Neural progenitor cell (in vitro differentiated cells): Measurements from ENCODE around the gene CD58. TPM values are rescaled to one million over a fixed set of nuclear protein-coding genes. Genes with fewer than 3 reads are reported as not detected.

Source experiments
- DNase-seq: peaks from one replicate; pipeline ENCODE4 v3.0.0-alpha.2; 2016; ENCODE audit warnings: low spot score
- H2AFZ ChIP-seq: fragments of 200-600 bp; sonication (generic); replicated peaks from 2 replicates; pipeline ENCODE4 v1.6.1; 2016; ENCODE audit warnings: antibody characterized with exemption
- H3F3A ChIP-seq: fragments of 200-600 bp; sonication (generic); 2 replicates; pipeline ENCODE4 v1.6.1; 2016; ENCODE audit warnings: antibody characterized with exemption, low read depth
- H3K27ac ChIP-seq: fragments of 200-600 bp; sonication (generic); 2 replicates; pipeline ENCODE4 v1.5.1; 2016; ENCODE audit warnings: mild to moderate bottlenecking
- H3K27me3 ChIP-seq: fragments of 200-600 bp; sonication (generic); 2 replicates; pipeline ENCODE4 v1.6.1; 2016; ENCODE audit warnings: mild to moderate bottlenecking, moderate library complexity
- H3K36me3 ChIP-seq: fragments of 200-600 bp; sonication (generic); 2 replicates; pipeline ENCODE4 v1.5.1; 2016
- H3K4me1 ChIP-seq: fragments of 200-600 bp; sonication (generic); 2 replicates; pipeline ENCODE4 v1.6.1; 2016; ENCODE audit warnings: mixed run types
- H3K4me2 ChIP-seq: fragments of 200-600 bp; sonication (generic); 2 replicates; pipeline ENCODE4 v1.6.1; 2016
- H3K4me3 ChIP-seq: fragments of 200-600 bp; sonication (generic); 2 replicates; pipeline ENCODE4 v1.5.1; 2016
- H3K79me2 ChIP-seq: fragments of 200-600 bp; sonication (generic); 2 replicates; pipeline ENCODE4 v1.6.1; 2016; ENCODE audit warnings: low read depth
- H3K9ac ChIP-seq: fragments of 200-600 bp; sonication (generic); 2 replicates; pipeline ENCODE4 v1.6.1; 2016
- H3K9me3 ChIP-seq: fragments of 200-600 bp; sonication (generic); 2 replicates; pipeline ENCODE4 v1.5.1; 2016; ENCODE audit warnings: low read depth
- H4K20me1 ChIP-seq: fragments of 200-600 bp; sonication (generic); 2 replicates; pipeline ENCODE4 v1.6.1; 2016; ENCODE audit warnings: low read depth
- H3K27ac Mint-ChIP-seq: 3 replicates; pipeline ENCODE4 v1.8.0; 2021; ENCODE audit warnings: mixed read lengths
- H3K27me3 Mint-ChIP-seq: 2 replicates; pipeline ENCODE4 v1.8.0; 2022; ENCODE audit warnings: low read depth, mild to moderate bottlenecking, inconsistent platforms, moderate library complexity, mixed read lengths; ENCODE audit not compliant: insufficient read depth
- H3K36me3 Mint-ChIP-seq: 3 replicates; pipeline ENCODE4 v1.8.0; 2021; ENCODE audit warnings: mixed read lengths
- H3K4me1 Mint-ChIP-seq: 3 replicates; pipeline ENCODE4 v1.8.0; 2021; ENCODE audit warnings: mixed read lengths
- H3K4me3 Mint-ChIP-seq: 3 replicates; pipeline ENCODE4 v1.8.0; 2021; ENCODE audit warnings: mild to moderate bottlenecking, moderate library complexity, mixed read lengths
- H3K9me3 Mint-ChIP-seq: 3 replicates; pipeline ENCODE4 v1.8.0; 2020; ENCODE audit warnings: mixed read lengths
- CTCF ChIP-seq: fragments of 200-600 bp; sonication (generic); IDR thresholded peaks from 2 replicates; pipeline ENCODE4 v1.5.1; 2017; ENCODE audit warnings: antibody characterized with exemption, mild to moderate bottlenecking
- EZH2 ChIP-seq: fragments of 200-600 bp; sonication (generic); IDR thresholded peaks from 2 replicates; pipeline ENCODE4 v1.6.1; 2017; ENCODE audit warnings: antibody characterized with exemption, mild to moderate bottlenecking, moderate library complexity
- EZH2phosphoT487 ChIP-seq: fragments of 200-600 bp; sonication (generic); IDR thresholded peaks from 2 replicates; pipeline ENCODE4 v1.6.1; 2017; ENCODE audit warnings: antibody characterized with exemption
- total RNA-seq: library from RNA; depleted of rRNA; stranded (reverse); fragments of >200 nt; gene quantifications from 2 replicates; pipeline ENCODE4 v1.2.3, GENCODE V29; 2015; ENCODE audit warnings: low replicate concordance

Gene CD58
- total RNA-seq, 1 donor from 2014 or later, result 14.6 TPM

GRCh38 chr1:116559304-116559761 is 11.5 kb downstream of the CD58 start:
- no peaks in the 10 kb centered on the region for H3F3A ChIP-seq
- peaks cover 8% of the 10 kb centered on the region for H3K36me3 Mint-ChIP-seq
- no peaks in the 10 kb centered on the region for H3K9me3 ChIP-seq
- no peak overlapping the region for H3K27ac Mint-ChIP-seq
- peaks cover 8% of the 10 kb centered on the region for H3K27me3 Mint-ChIP-seq
- H4K20me1 ChIP-seq, result no peaks in the 10 kb centered on the region
- no peak overlapping the region for H3K4me3 ChIP-seq
- no peak overlapping the region for H3K4me3 Mint-ChIP-seq
- H3K79me2 ChIP-seq, result no peaks in the 10 kb centered on the region
- no peak overlapping the region for H2AFZ ChIP-seq
- H3K4me2 ChIP-seq, result no peak overlapping the region
- H3K9me3 Mint-ChIP-seq, result peaks cover 15% of the 10 kb centered on the region
- H3K27ac ChIP-seq, result no peak overlapping the region
- peaks cover 3% of the 10 kb centered on the region for H3K4me1 Mint-ChIP-seq
- no peak for TF ChIP-seq EZH2phosphoT487
- no peak for TF ChIP-seq CTCF
- no peak for TF ChIP-seq EZH2
- no peaks in the 10 kb centered on the region for H3K4me1 ChIP-seq
- H3K27me3 ChIP-seq, result no peaks in the 10 kb centered on the region
- DNase-seq, result no peak
- no peaks in the 10 kb centered on the region for H3K36me3 ChIP-seq
- H3K9ac ChIP-seq, result no peak overlapping the region

- DNase-seq, result no peak
- Histone ChIP-seq H3K79me2 (no peaks in the 10 kb centered on the region), H3K4me3 (no peak overlapping the region), H3K4me1 (no peaks in the 10 kb centered on the region), H3K27me3 (no peaks in the 10 kb centered on the region), H3K36me3 (no peaks in the 10 kb centered on the region), H3K27ac (no peak overlapping the region), H2AFZ (no peak overlapping the region), H3K4me2 (no peak overlapping the region), H3K9ac (no peak overlapping the region), H3F3A (no peaks in the 10 kb centered on the region), H4K20me1 (no peaks in the 10 kb centered on the region), H3K9me3 (no peaks in the 10 kb centered on the region)
- Mint-ChIP-seq H3K4me3 (no peak overlapping the region), H3K27ac (no peak overlapping the region), H3K4me1 (peaks cover 3% of the 10 kb centered on the region), H3K27me3 (peaks cover 8% of the 10 kb centered on the region), H3K9me3 (peaks cover 8% of the 10 kb centered on the region), H3K36me3 (peaks cover 5% of the 10 kb centered on the region)
- TF ChIP-seq EZH2phosphoT487 (no peak), EZH2 (no peak), CTCF (no peak)
Observed at GRCh38 chr1:116558571-116558970, 12.3 kb downstream of the CD58 start.

GRCh38 chr1:116558140-116558549 is 12.7 kb downstream of the CD58 start:
- peaks cover 8% of the 10 kb centered on the region for H3K9me3 Mint-ChIP-seq

More at GRCh38 chr1:116558140-116558549, 12.7 kb downstream of the CD58 start:
- Histone ChIP-seq H3F3A (no peaks in the 10 kb centered on the region), H3K4me1 (no peaks in the 10 kb centered on the region), H3K79me2 (no peaks in the 10 kb centered on the region), H3K27ac (no peak overlapping the region), H3K27me3 (no peaks in the 10 kb centered on the region), H2AFZ (no peak overlapping the region), H3K4me3 (no peak overlapping the region), H3K9ac (no peak overlapping the region), H4K20me1 (no peaks in the 10 kb centered on the region), H3K36me3 (no peaks in the 10 kb centered on the region), H3K4me2 (no peak overlapping the region), H3K9me3 (no peaks in the 10 kb centered on the region)
- Mint-ChIP-seq H3K4me3 (no peak overlapping the region), H3K27ac (no peak overlapping the region), H3K27me3 (peaks cover 8% of the 10 kb centered on the region), H3K36me3 (peaks cover 5% of the 10 kb centered on the region), H3K4me1 (peaks cover 3% of the 10 kb centered on the region)
- DNase-seq, result no peak
- TF ChIP-seq EZH2 (no peak), EZH2phosphoT487 (no peak), CTCF (no peak)
